SH-SY5Y (cell line): Measurements from ENCODE around the gene SLC34A3.

Source experiments
- GATA2 ChIP-seq: IDR thresholded peaks from 2 replicates; pipeline ENCODE4 v1.6.1; 2011; ENCODE audit warnings: mild to moderate bottlenecking, low read depth, low read length
- GATA3 ChIP-seq: IDR thresholded peaks from 2 replicates; pipeline ENCODE4 v1.6.1; 2011; ENCODE audit warnings: low read depth, mild to moderate bottlenecking, low read length, moderate library complexity

DNA sequence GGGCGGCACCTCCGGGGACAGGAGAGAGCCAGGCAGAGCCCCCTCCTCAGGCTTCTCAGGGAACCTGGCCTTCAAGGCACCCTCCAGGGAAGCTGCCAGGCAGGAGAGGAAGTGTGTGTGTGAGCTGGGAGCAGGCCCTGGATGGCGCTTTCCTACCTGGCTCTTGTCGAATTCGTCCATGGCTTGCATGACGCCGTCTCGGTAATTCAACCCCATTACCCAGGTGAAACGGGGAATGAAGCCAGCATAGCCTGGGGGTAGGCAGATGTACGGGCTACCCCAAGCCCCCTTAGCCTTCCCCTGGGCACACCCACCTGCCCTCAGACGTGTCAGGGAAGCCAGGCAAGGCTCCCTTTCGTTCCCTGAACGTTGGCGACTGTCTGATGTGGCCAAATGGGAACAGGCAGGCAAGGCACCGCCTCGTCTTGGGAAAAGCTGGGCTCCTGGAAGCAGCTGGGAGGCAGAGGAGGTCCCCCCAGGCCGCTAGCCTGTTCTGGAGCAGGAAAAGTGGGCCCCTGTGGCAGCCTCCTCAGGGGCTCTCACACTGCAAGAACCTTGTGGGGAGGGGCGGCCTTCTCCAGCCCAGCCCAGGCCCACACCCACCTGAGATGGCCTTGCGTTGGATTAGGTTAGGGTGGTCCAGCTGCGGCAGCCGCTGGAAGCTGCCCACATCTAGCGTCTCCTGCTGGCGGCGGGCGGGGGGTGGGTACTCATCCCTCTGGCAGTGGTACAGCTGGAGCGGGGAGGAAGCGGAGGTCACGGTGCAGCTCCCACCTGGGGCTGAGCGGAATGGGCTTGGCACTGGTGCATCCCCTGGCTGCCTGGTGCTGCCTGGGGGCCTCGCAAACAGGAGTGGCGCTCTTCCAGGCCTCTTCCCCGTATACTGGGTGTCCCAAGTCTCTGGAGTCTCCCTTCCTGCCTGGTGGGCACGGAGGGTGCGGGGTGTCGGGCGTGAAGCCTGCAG is 14.1 kb downstream of the SLC34A3 start:
- TF ChIP-seq GATA2 (no peak), GATA3 (no peak)
